GM12878 (cell line): ENCODE results near the gene SRGAP2. TPM values are rescaled to one million over a fixed set of nuclear protein-coding genes. Genes with fewer than 3 reads are reported as not detected.
"Not testable (repeated sequence)": the region's sequence is repeated elsewhere in the genome, so short reads cannot be mapped to it uniquely, and the experiment has no call there.

ENCODE experiments used
- ATAC-seq: fragments of 200-7000 bp; cut with Tn5 transposase; 3 replicates; pipeline ENCODE4 v1.9.1; 2020; ENCODE audit warnings: mild to moderate bottlenecking, moderate library complexity
- BruUV-seq: library from RNA; stranded (reverse); fragments of 400-500 nt; replicated peaks from 2 replicates; lab custom pipeline; 2021; lab: Mats Ljungman, UMichigan
- CTCF ChIA-PET: fragments of 300-600 bp; sonication (Branson Sonifier 250); formaldehyde crosslinking; extraction: SDS; loops from one replicate; lab custom pipeline; 2021; ENCODE audit warnings: inconsistent platforms; lab: Yijun Ruan, JAX
- POLR2A ChIA-PET: fragments of 350-600 bp; formaldehyde crosslinking; extraction: SDS; loops from one replicate; lab custom pipeline; 2021; ENCODE audit warnings: inconsistent platforms; lab: Charles Lee
- RAD21 ChIA-PET: fragments of 300-600 bp; sonication (Branson Sonifier 250); formaldehyde crosslinking; loops from one replicate; lab custom pipeline; 2023; ENCODE audit warnings: antibody characterized with exemption; ENCODE audit not compliant: unreplicated experiment; lab: Charles Lee
- SMC1A ChIA-PET: fragments of 300-600 bp; sonication (Branson Sonifier 250); formaldehyde crosslinking; loops from one replicate; lab custom pipeline; 2023; ENCODE audit not compliant: unreplicated experiment, uncharacterized antibody; lab: Charles Lee
- DNase-seq: peaks from one replicate; pipeline ENCODE4 v3.0.0-alpha.2; 2011; ENCODE audit warnings: low read depth, low spot score
- FAIRE-seq: peaks from 3 replicates; lab custom pipeline; 2011; peaks lifted over from hg19 to GRCh38; lab: Jason Lieb, UNC
- H2AFZ ChIP-seq: 2 replicates; pipeline ENCODE4 v1.6.0; 2011; ENCODE audit warnings: low read depth, low read length, control low read depth; ENCODE audit not compliant: control insufficient read depth
- H3K27ac ChIP-seq: 2 replicates; pipeline ENCODE4 v1.5.1; 2011; ENCODE audit warnings: control low read depth; ENCODE audit not compliant: control insufficient read depth, insufficient read depth
- H3K27me3 ChIP-seq, 2 experiments: replicated peaks in 1 of 2; 2 replicates each; pipeline versions ENCODE4 v1.6.0 to v1.6.1; 2011; ENCODE audit warnings: low read length in 1 of 2; ENCODE audit not compliant: control insufficient read depth in 2 of 2, insufficient read depth in 2 of 2
- H3K36me3 ChIP-seq, 2 experiments: 2 replicates each; pipeline ENCODE4 v1.5.1; 2011; ENCODE audit warnings: low read length in 1 of 2; ENCODE audit not compliant: control insufficient read depth in 2 of 2, insufficient read depth in 2 of 2
- H3K4me1 ChIP-seq: 2 replicates; pipeline ENCODE4 v1.6.1; 2011; ENCODE audit warnings: mild to moderate bottlenecking, low read length, moderate library complexity, mixed read lengths; ENCODE audit not compliant: control insufficient read depth, insufficient read depth
- H3K4me2 ChIP-seq: 2 replicates; pipeline ENCODE4 v1.6.0; 2011; ENCODE audit warnings: control low read depth; ENCODE audit not compliant: control insufficient read depth, insufficient read depth
- H3K4me3 ChIP-seq: fragments of 200-600 bp; sonication (generic); 2 replicates; pipeline ENCODE4 v1.5.1; 2016
- H3K79me2 ChIP-seq: 2 replicates; pipeline ENCODE4 v1.6.0; 2011; ENCODE audit warnings: low read length; ENCODE audit not compliant: control insufficient read depth, insufficient read depth
- H3K9ac ChIP-seq: 2 replicates; pipeline ENCODE4 v1.8.0; 2011; ENCODE audit warnings: low read length, control low read depth, mixed read lengths; ENCODE audit not compliant: control insufficient read depth, insufficient read depth
- H3K9me3 ChIP-seq: replicated peaks from 3 replicates; pipeline ENCODE4 v1.5.1; 2011; ENCODE audit warnings: mild to moderate bottlenecking, low read length; ENCODE audit not compliant: control insufficient read depth, insufficient read depth
- H4K20me1 ChIP-seq: 2 replicates; pipeline ENCODE4 v1.6.0; 2011; ENCODE audit not compliant: control insufficient read depth, insufficient read depth
- WGBS: methylation state at CpG from one replicate; pipeline ENCODE4 v1.1.6; 2016; ENCODE audit warnings: low lambda C conversion rate; ENCODE audit not compliant: insufficient replicate concordance, insufficient coverage; ENCODE audit errors: missing lambda C conversion rate; 5-methylcytosine and 5-hydroxymethylcytosine counted together
- in situ Hi-C: fragments of 300-500 bp; cut with MboI; formaldehyde crosslinking; loops from 9 replicates; pipeline ENCODE4 v1.14.3; 2018; ENCODE audit warnings: mixed read lengths
- intact Hi-C: fragments of 100-400 bp; cut with micrococcal nuclease; formaldehyde crosslinking; loops from one replicate; pipeline ENCODE4 v1.14.2; 2022; ENCODE audit not compliant: unreplicated experiment
- polyA plus RNA-seq, 11 experiments: library from polyadenylated mRNA; depleted of rRNA in 4 of 11; unstranded in 6 of 11; stranded (reverse) in 5 of 11; fragments of >200 nt; fragmentation: Nextera tagmentation in 4 of 11; fragmentation: Illumina TruSeq in 1 of 11; extraction: Ambion mirVana in 4 of 11; extraction: Trizol in 1 of 11; gene quantifications; 1 replicate in 1 of 11; 2 replicates in 10 of 11; pipeline versions ENCODE4 v1.2.1 to v1.2.3, GENCODE V29; 2011 to 2016; ENCODE audit warnings: inconsistent platforms in 2 of 11, missing spikeins in 2 of 11, low read depth in 1 of 11
- total RNA-seq, 4 experiments: library from RNA; depleted of rRNA in 3 of 4; stranded (reverse); fragments of >200 nt in 3 of 4; fragmentation: Illumina TruSeq in 1 of 4; extraction: Trizol in 1 of 4; gene quantifications; 2 replicates each; pipeline versions ENCODE4 v1.2.1 to v1.2.3, GENCODE V29; 2013 to 2021

SRGAP2 gene
- total and polyA plus RNA-seq, 10 of the 15 experiments (the other 5 are each of a cell fraction or from before 2014, with no cell fraction given), result 1.2 to 15.0 (median 7.6) TPM

- BruUV-seq, SMC1A ChIA-PET, H3K4me3 ChIP-seq, H3K4me1 ChIP-seq, intact Hi-C loops, POLR2A ChIA-PET, H3K9me3 ChIP-seq, H4K20me1 ChIP-seq, H3K27ac ChIP-seq, FAIRE-seq, H3K4me2 ChIP-seq, CTCF ChIA-PET, H2AFZ ChIP-seq, H3K9ac ChIP-seq, ATAC-seq, H3K27me3 ChIP-seq, H3K79me2 ChIP-seq, in situ Hi-C loops, DNase-seq, H3K36me3 ChIP-seq, RAD21 ChIA-PET: not testable (repeated sequence)
- 83% methylated on average over 1 of the region's 2 CpGs for WGBS
These were observed 30.1 kb upstream of the SRGAP2 start for GRCh38 chr1:206173110-206173719.

GRCh38 chr1:206174182-206174868 lies 29.0 kb upstream of the SRGAP2 start:
- FAIRE-seq, H3K27me3 ChIP-seq, POLR2A ChIA-PET, in situ Hi-C loops, intact Hi-C loops, H4K20me1 ChIP-seq, H3K4me1 ChIP-seq, CTCF ChIA-PET, SMC1A ChIA-PET, H3K9ac ChIP-seq, H3K4me3 ChIP-seq, H3K36me3 ChIP-seq, H3K9me3 ChIP-seq, H3K79me2 ChIP-seq, H3K27ac ChIP-seq, RAD21 ChIA-PET, BruUV-seq, H3K4me2 ChIP-seq, H2AFZ ChIP-seq, DNase-seq, ATAC-seq: not testable (repeated sequence)
- 88% methylated on average over 7 of the region's 7 CpGs for WGBS
